Stimulated activated CD8-positive, alpha-beta memory T cell treated with anti-CD3 and anti-CD28 coated beads, Interleukin-4, amount 100 ng/mL, for 1 hour (primary cell): Measurements from ENCODE around the gene PHF19.

Experiments
- DNase-seq, 2 donors: peaks; one replicate each; pipeline ENCODE4 v3.0.0-alpha.2; 2020; ENCODE audit warnings: low read depth in 2 of 2, low spot score in 1 of 2

PHF19 gene

GRCh38 chr9:120913647-120914264, 36.8 kb upstream of the PHF19 start:
- no peak for DNase-seq

GRCh38 chr9:120912958-120913646, 36.1 kb upstream of the PHF19 start:
- DNase-seq: no peak

- DNase-seq: no peak
Observed at GRCh38 chr9:120911295-120911837, 34.4 kb upstream of the PHF19 start.

- DNase-seq: no peak
Observed at GRCh38 chr9:120910643-120911042, 33.7 kb upstream of the PHF19 start.

GRCh38 chr9:120909904-120910303, 32.9 kb upstream of the PHF19 start:
- no peak for DNase-seq

GRCh38 chr9:120905315-120906164, 28.6 kb upstream of the PHF19 start:
- DNase-seq: no peak

- no peak for DNase-seq
Observed at GRCh38 chr9:120904978-120905301, 28.0 kb upstream of the PHF19 start.

GRCh38 chr9:120904061-120904977, 27.3 kb upstream of the PHF19 start:
- DNase-seq: no peak

- no peak for DNase-seq
Observed at GRCh38 chr9:120902569-120903535, 25.9 kb upstream of the PHF19 start.

- no peak for DNase-seq
Observed at GRCh38 chr9:120901755-120902568, 25.0 kb upstream of the PHF19 start.

- no peak for DNase-seq
Observed at GRCh38 chr9:120900824-120901223, 23.8 kb upstream of the PHF19 start.

GRCh38 chr9:120899490-120900068, 22.6 kb upstream of the PHF19 start:
- DNase-seq: no peak

- DNase-seq: no peak
Observed at GRCh38 chr9:120898396-120898795, 21.4 kb upstream of the PHF19 start.

- no peak for DNase-seq
Observed at GRCh38 chr9:120895951-120896350, 19.0 kb upstream of the PHF19 start.

GRCh38 chr9:120894321-120895148, 17.5 kb upstream of the PHF19 start:
- DNase-seq: no peak

- no peak for DNase-seq
Observed at GRCh38 chr9:120893611-120894307, 16.8 kb upstream of the PHF19 start.
